Measurements from ENCODE around the gene LHX1. TPM values are rescaled to one million over a fixed set of nuclear protein-coding genes. Genes with fewer than 3 reads are reported as not detected.

The LHX1 gene
- total RNA-seq, 1 donor: not detected

DNA sequence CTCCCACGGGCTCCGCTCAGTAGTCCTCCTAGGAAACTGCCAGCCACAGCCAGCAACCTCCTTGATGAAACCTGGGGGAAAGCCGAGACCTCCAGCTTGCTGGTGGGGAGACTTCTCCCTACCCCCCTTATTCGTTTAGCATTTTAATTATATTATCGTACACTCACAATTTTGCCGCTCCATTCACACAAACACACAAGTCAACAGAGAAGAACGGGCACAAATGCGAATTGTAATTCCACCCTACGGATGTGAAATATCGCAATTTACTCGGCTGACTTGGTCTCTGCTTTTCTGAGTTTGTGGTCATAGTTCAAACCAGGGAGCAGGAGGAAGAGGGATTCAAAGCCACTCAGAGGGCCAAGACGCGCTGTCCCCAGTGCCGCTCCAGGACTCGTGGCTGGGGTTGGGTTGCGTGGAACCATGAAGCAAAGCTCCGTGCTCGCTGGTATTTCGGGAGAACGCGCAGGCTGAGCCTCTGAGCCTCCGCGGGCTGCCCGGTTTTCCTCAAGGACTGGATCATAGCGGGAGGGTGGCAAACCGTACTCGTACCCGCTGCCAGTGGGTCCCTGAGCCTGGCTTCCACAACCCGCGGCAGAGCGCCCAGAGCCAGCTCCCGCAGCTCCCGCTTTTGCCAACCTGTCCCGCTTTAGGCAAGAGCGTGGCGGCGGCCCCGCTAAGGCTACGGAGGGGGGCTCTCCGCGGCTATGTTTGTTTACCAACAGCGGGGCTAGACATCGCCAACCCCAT, 2.0 kb downstream of the LHX1 start:
- peak; percentile 87 for DNase-seq (ENCODE audit: insufficient read length, low spot score, missing footprints)
- Histone ChIP-seq H3K4me3 (ENCODE audit: insufficient read depth, low read length) (no peak overlapping the region), H4K20me1 (ENCODE audit: insufficient read depth, low read length) (peaks cover 6% of the 10 kb centered on the region), H3K4me1 (ENCODE audit: insufficient read depth, low read length) (no peaks in the 10 kb centered on the region), H2AFZ (ENCODE audit: low read length) (no peak overlapping the region), H3K27ac (ENCODE audit: low read depth, low read length) (no peak overlapping the region), H3K9me3 (ENCODE audit: low read depth, low read length) (no peaks in the 10 kb centered on the region), H3K36me3 (ENCODE audit: insufficient read depth, low read length) (no peaks in the 10 kb centered on the region), H3K79me2 (ENCODE audit: insufficient read depth, low read length) (no peaks in the 10 kb centered on the region), H3K27me3 (ENCODE audit: insufficient read depth, low read length) (peaks cover 99% of the 10 kb centered on the region), H3K4me2 (ENCODE audit: insufficient read depth, low read length) (no peak overlapping the region)
- TF ChIP-seq, protein P1, sequence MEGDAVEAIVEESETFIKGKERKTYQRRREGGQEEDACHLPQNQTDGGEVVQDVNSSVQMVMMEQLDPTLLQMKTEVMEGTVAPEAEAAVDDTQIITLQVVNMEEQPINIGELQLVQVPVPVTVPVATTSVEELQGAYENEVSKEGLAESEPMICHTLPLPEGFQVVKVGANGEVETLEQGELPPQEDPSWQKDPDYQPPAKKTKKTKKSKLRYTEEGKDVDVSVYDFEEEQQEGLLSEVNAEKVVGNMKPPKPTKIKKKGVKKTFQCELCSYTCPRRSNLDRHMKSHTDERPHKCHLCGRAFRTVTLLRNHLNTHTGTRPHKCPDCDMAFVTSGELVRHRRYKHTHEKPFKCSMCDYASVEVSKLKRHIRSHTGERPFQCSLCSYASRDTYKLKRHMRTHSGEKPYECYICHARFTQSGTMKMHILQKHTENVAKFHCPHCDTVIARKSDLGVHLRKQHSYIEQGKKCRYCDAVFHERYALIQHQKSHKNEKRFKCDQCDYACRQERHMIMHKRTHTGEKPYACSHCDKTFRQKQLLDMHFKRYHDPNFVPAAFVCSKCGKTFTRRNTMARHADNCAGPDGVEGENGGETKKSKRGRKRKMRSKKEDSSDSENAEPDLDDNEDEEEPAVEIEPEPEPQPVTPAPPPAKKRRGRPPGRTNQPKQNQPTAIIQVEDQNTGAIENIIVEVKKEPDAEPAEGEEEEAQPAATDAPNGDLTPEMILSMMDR (IDR thresholded peaks at IDR 0.05; ENCODE audit: extremely low read depth, low read depth, low read length): no peak

DNA sequence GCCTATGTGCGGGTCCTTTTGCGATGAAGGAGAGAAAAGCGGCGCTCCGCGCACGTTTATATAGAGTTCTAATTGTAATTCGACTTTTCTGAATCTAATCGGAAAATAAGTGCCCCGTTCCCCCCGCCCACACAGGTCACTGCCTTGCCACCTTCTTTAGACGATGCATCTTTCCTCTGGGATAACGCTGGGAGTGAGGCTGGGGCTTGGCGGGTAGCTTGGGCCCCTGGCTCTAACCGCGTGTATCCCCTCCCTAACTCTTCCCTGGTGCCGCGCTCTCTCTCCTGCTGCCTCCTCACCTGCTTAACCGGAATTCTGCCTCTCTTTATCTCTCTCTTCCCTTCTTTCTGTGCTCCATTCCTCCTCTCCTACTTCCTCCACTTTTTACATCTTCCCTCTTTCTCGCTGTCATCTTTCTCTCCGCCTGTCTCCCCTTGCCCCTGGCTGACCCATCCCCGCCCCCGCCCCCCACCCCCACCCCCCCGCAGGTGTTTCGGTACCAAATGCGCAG, 2.6 kb downstream of the LHX1 start:
- H3K27ac ChIP-seq (ENCODE audit: low read depth, low read length): no peak overlapping the region
- TF ChIP-seq, protein P1 (IDR thresholded peaks at IDR 0.05; ENCODE audit: extremely low read depth, low read depth, low read length): no peak
- no peaks in the 10 kb centered on the region for H3K36me3 ChIP-seq (ENCODE audit: insufficient read depth, low read length)
- H3K9me3 ChIP-seq (ENCODE audit: low read depth, low read length): no peaks in the 10 kb centered on the region
- no peaks in the 10 kb centered on the region for H3K4me1 ChIP-seq (ENCODE audit: insufficient read depth, low read length)
- H3K27me3 ChIP-seq (ENCODE audit: insufficient read depth, low read length): peaks cover 99% of the 10 kb centered on the region
- peaks cover 4% of the 10 kb centered on the region for H4K20me1 ChIP-seq (ENCODE audit: insufficient read depth, low read length)
- no peak overlapping the region for H3K4me2 ChIP-seq (ENCODE audit: insufficient read depth, low read length)
- no peak overlapping the region for H2AFZ ChIP-seq (ENCODE audit: low read length)
- H3K79me2 ChIP-seq (ENCODE audit: insufficient read depth, low read length): no peaks in the 10 kb centered on the region
- DNase-seq (ENCODE audit: insufficient read length, low spot score, missing footprints): peak; percentile 85
- no peak overlapping the region for H3K4me3 ChIP-seq (ENCODE audit: insufficient read depth, low read length)

DNA sequence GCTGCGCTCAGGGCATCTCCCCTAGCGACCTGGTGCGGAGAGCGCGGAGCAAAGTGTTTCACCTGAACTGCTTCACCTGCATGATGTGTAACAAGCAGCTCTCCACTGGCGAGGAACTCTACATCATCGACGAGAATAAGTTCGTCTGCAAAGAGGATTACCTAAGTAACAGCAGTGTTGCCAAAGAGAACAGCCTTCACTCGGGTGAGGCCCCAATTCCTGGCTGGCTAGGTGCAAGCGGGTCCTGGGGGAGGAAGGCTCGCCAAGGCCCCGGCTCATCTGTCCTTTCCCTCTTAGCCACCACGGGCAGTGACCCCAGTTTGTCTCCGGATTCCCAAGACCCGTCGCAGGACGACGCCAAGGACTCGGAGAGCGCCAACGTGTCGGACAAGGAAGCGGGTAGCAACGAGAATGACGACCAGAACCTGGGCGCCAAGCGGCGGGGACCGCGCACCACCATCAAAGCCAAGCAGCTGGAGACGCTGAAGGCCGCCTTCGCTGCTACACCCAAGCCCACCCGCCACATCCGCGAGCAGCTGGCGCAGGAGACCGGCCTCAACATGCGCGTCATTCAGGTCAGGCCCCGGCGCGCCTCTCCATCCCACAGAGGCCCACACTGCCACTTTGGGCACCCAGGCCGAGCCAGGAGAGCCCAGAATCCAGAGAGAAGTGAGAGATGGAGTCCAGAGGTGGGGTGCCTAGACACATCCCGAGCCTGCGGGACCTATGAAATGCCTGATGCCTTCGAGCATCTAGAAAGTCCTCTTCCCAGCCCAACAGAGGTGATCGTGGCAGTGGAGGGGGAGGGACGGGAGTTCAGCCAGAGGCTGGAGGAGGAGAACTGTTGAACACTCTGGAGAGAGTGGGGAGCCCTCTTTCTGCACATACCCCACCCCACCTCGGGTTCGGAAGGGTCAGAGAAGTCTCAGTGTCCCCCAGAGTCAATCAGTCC, 3.3 kb downstream of the LHX1 start:
- Histone ChIP-seq H3K4me1 (ENCODE audit: insufficient read depth, low read length) (no peaks in the 10 kb centered on the region), H4K20me1 (ENCODE audit: insufficient read depth, low read length) (peaks cover 4% of the 10 kb centered on the region), H3K4me2 (ENCODE audit: insufficient read depth, low read length) (no peak overlapping the region), H3K79me2 (ENCODE audit: insufficient read depth, low read length) (no peaks in the 10 kb centered on the region), H3K4me3 (ENCODE audit: insufficient read depth, low read length) (no peak overlapping the region), H3K36me3 (ENCODE audit: insufficient read depth, low read length) (no peaks in the 10 kb centered on the region), H3K27me3 (ENCODE audit: insufficient read depth, low read length) (peaks cover 99% of the 10 kb centered on the region), H3K27ac (ENCODE audit: low read depth, low read length) (no peak overlapping the region), H2AFZ (ENCODE audit: low read length) (no peak overlapping the region), H3K9me3 (ENCODE audit: low read depth, low read length) (no peaks in the 10 kb centered on the region)
- DNase-seq (ENCODE audit: insufficient read length, low spot score, missing footprints): peak; percentile 90
- TF ChIP-seq, protein P1 (IDR thresholded peaks at IDR 0.05; ENCODE audit: extremely low read depth, low read depth, low read length): no peak

All from osteoblast (primary cell).